Measurements from ENCODE around the gene PARD6G. TPM values are rescaled to one million over a fixed set of nuclear protein-coding genes. Genes with fewer than 3 reads are reported as not detected.
A peak's percentile ranks its signal among the peaks of the same experiment; 100 is the strongest.

The PARD6G gene
- total RNA-seq, 4 donors from 2014 or later, result 33.3 to 64.1 (median 46.2) TPM

DNA sequence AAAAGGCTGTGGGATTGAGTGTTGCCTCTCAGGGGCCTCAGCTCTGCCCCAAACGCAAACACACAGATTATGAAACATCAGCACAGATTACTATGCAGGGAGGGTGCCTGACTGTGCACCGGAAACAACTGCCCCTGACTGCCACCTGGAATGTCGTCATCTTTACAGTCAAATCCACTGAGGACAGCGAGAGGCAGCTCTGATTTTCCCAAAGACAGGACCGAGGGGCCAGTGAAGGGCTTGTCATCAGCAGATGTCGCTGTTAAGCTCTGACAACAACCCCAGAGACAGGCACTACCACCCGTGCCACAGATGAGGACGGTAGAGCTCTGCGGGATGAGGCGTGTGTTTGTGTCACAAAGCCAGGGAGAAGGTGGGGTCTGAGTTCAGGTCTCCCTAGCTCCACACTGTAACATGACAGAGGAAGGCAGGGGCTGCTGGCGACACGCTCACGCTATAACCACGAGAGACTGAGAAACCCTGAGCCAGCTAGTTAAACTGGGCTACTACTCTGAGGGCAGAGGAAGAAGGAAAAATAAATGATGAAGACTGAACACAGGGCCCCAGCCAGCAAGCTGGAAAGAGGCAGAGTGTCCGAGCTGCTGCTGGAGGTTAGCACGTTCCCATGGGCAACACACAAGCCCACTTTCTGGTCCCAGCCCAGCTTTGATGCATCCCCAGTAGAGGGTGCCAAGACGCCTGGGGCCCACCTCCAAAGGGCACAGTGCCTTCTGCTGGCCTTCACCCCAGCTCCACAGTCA is 47.0 kb downstream of the PARD6G start:
- WGBS, 2 donors, result 79 to 82% methylated on average over 17 of the region's 17 CpGs
- H3K27ac ChIP-seq, result peak overlapping the region in 1 of 3 donors; percentile 49
- no peak for DNase-seq
- no peaks in the 10 kb centered on the region for H3K27me3 ChIP-seq
- TF ChIP-seq, protein P1, sequence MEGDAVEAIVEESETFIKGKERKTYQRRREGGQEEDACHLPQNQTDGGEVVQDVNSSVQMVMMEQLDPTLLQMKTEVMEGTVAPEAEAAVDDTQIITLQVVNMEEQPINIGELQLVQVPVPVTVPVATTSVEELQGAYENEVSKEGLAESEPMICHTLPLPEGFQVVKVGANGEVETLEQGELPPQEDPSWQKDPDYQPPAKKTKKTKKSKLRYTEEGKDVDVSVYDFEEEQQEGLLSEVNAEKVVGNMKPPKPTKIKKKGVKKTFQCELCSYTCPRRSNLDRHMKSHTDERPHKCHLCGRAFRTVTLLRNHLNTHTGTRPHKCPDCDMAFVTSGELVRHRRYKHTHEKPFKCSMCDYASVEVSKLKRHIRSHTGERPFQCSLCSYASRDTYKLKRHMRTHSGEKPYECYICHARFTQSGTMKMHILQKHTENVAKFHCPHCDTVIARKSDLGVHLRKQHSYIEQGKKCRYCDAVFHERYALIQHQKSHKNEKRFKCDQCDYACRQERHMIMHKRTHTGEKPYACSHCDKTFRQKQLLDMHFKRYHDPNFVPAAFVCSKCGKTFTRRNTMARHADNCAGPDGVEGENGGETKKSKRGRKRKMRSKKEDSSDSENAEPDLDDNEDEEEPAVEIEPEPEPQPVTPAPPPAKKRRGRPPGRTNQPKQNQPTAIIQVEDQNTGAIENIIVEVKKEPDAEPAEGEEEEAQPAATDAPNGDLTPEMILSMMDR (IDR thresholded peaks at IDR 0.05), result no peak
- peak in 1 of 2 donors; percentile 11 for TF ChIP-seq POLR2A (IDR thresholded peaks at IDR 0.05)
- no peaks in the 10 kb centered on the region for H3K36me3 ChIP-seq
- no peaks in the 10 kb centered on the region for H3K9me3 ChIP-seq
- peaks cover 22 to 48% of the 10 kb centered on the region in 2 donors for H3K4me1 ChIP-seq
- intact Hi-C loops (cut with DNase I), result no loop called here
- no peak overlapping the region for H3K4me3 ChIP-seq (replicated peaks in 1 of 3)

DNA sequence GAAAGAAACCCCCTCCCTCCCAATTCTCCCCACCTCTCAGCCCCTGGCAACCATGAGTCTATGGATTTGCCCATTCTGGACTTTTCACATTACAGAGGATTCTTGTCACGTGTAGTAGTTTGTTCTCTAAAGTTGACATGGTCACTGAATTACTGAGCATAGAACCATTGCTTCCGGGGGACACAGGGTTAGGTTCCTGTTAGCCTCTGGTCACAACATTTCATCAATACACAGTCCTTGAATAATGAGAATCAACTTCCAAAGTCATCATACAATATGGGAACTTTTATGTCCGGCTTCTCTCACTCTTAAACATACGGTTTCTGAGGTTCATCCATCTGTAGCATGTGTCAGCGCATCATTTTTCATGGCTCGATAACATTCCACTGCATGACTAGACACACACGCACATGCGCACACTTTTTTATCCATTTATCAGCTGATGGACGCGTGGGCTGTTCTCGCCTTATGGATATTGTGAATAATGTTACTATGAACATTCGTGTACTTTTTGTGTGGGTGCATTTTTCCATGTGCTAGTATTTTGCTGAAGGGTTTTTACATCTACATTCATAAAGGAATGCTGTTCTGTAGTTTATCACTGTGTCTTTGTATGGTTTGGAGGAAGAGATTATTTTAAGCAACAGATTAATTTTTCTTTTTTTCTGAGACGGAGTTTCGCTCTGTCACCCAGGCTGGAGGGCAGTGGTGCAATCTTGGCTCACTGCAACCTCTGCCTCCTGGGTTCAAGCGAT is 48.1 kb downstream of the PARD6G start:
- Histone ChIP-seq H3K27me3 (no peaks in the 10 kb centered on the region), H3K9me3 (no peaks in the 10 kb centered on the region), H3K4me3 (replicated peaks in 1 of 3) (no peak overlapping the region), H3K4me1 (peaks cover 22 to 39% of the 10 kb centered on the region in 2 donors), H3K36me3 (no peaks in the 10 kb centered on the region), H3K27ac (peak overlapping the region in 1 of 3 donors; percentile 90)
- DNase-seq, result no peak
- no peak for TF ChIP-seq POLR2A (IDR thresholded peaks at IDR 0.05)
- TF ChIP-seq, protein P1 (IDR thresholded peaks at IDR 0.05), result no peak
- intact Hi-C loops (cut with DNase I), result no loop called here
- 92 to 95% methylated on average over 15 of the region's 15 CpGs for WGBS, 2 donors

DNA sequence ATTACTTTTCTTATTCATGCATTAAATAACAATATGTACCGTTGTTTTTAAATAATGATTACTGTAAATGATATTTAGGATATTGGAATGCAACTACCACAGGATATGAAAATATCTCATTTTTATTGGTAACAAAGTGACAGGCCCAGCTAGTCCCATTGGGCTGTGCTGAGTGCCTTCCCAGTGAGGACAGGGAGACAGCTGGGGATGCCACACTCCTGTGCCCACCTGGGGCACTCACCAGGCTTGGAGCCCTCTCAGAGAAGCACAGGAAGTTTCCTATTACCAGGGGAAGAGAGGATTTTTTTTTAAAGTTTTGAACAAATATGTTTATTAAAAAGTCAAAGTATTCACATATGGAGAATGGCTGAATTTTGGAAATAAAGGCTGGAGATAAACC is 48.9 kb downstream of the PARD6G start:
- intact Hi-C loops (cut with DNase I), result no loop called here
- H3K9me3 ChIP-seq, result no peaks in the 10 kb centered on the region
- no peaks in the 10 kb centered on the region for H3K27me3 ChIP-seq
- no peak overlapping the region for H3K4me3 ChIP-seq (replicated peaks in 1 of 3)
- peaks cover 22 to 33% of the 10 kb centered on the region in 2 donors for H3K4me1 ChIP-seq
- TF ChIP-seq POLR2A (IDR thresholded peaks at IDR 0.05), result no peak
- TF ChIP-seq, protein P1 (IDR thresholded peaks at IDR 0.05), result no peak
- 81 to 90% methylated on average over 1 of the region's 1 CpG for WGBS, 2 donors
- DNase-seq, result no peak
- no peaks in the 10 kb centered on the region for H3K36me3 ChIP-seq
- H3K27ac ChIP-seq, result peak overlapping the region in 2 of 3 donors; percentile 85 to 90

DNA sequence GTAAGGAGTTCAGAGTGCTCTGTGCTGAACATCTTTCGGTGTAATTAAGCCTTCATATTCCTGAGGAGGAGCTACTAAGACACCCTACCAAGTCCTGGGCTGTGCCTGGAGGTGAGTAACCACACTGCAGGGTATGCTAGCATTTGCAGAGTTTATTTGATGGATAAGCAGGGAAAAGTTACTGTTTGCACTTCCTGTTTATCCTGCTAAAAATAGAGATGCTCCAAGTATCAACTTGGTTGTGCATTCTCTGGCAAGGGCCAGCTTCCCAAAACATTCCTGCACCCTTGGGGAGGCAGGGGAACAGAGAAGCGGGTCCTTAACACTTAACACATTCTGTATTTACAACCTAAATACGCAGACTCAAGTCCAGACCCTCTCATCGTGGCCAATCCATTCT is 49.8 kb downstream of the PARD6G start:
- no peaks in the 10 kb centered on the region for H3K9me3 ChIP-seq
- no peak overlapping the region for H3K4me3 ChIP-seq (replicated peaks in 1 of 3)
- H3K27me3 ChIP-seq, result no peaks in the 10 kb centered on the region
- DNase-seq, result no peak
- no peaks in the 10 kb centered on the region for H3K36me3 ChIP-seq
- intact Hi-C loops (cut with DNase I), result no loop called here
- TF ChIP-seq, protein P1 (IDR thresholded peaks at IDR 0.05), result peak in 2 of 6 experiments; percentile 14 to 19
- no peak for TF ChIP-seq POLR2A (IDR thresholded peaks at IDR 0.05)
- peak overlapping the region in 2 of 3 donors; percentile 85 to 90 for H3K27ac ChIP-seq
- 46 to 62% methylated on average over 4 of the region's 4 CpGs for WGBS, 2 donors
- H3K4me1 ChIP-seq, result peaks cover 22 to 31% of the 10 kb centered on the region in 2 donors

Measured in thyroid gland (tissue), 4 donors.